SK-N-SH (cell line): Measurements from ENCODE around the gene TMEM184A. TPM values are rescaled to one million over a fixed set of nuclear protein-coding genes. Genes with fewer than 3 reads are reported as not detected.

ENCODE experiments used
- CTCF ChIA-PET: fragments of 300-600, 350-600 bp; formaldehyde crosslinking; extraction: SDS; loops from one replicate; lab custom pipeline; 2021; lab: Yijun Ruan, JAX
- POLR2A ChIA-PET: fragments of 350-600 bp; sonication (Branson Sonifier 250); formaldehyde crosslinking; extraction: SDS; loops from one replicate; lab custom pipeline; 2020; ENCODE audit warnings: antibody characterized with exemption, inconsistent platforms; lab: Yijun Ruan, JAX
- DNase-seq: peaks from one replicate; pipeline ENCODE4 v3.0.0; 2012
- H2AFZ ChIP-seq: fragments of 200-600 bp; sonication (generic); 2 replicates; pipeline ENCODE4 v1.8.1; 2016; ENCODE audit warnings: antibody characterized with exemption, mild to moderate bottlenecking, low read depth
- H3F3A ChIP-seq: fragments of 200-600 bp; sonication (generic); replicated peaks from 2 replicates; pipeline ENCODE3; 2016; ENCODE audit warnings: antibody characterized with exemption, mild to moderate bottlenecking; ENCODE audit not compliant: insufficient read depth
- H3K27ac ChIP-seq, 2 experiments: fragments of 200-500 bp in 1 of 2; fragments of 200-600 bp in 1 of 2; sonication (Bioruptor generic) in 1 of 2; sonication (generic), shearing (Covaris generic) in 1 of 2; 2 replicates each; pipeline versions ENCODE4 v1.5.1 to v1.6.1; 2014 to 2016; ENCODE audit warnings: low read depth in 2 of 2, inconsistent platforms in 1 of 2, low read length in 1 of 2, mild to moderate bottlenecking in 1 of 2, mixed read lengths in 1 of 2
- H3K27me3 ChIP-seq: fragments of 200-600 bp; sonication (generic), shearing (Covaris generic); 2 replicates; pipeline ENCODE4 v1.6.1; 2016; ENCODE audit warnings: mixed run types; ENCODE audit not compliant: insufficient read depth
- H3K36me3 ChIP-seq, 2 experiments: fragments of 200-500 bp in 1 of 2; fragments of 200-600 bp in 1 of 2; sonication (Bioruptor generic) in 1 of 2; sonication (generic) in 1 of 2; replicated peaks in 1 of 2; 2 replicates each; pipeline versions ENCODE3 to v1.5.1; 2014 to 2016; ENCODE audit warnings: low read length in 1 of 2, mild to moderate bottlenecking in 1 of 2; ENCODE audit not compliant: insufficient read depth in 2 of 2, control insufficient read depth in 1 of 2
- H3K4me1 ChIP-seq, 2 experiments: fragments of 200-500 bp in 1 of 2; fragments of 200-600 bp in 1 of 2; sonication (Bioruptor generic) in 1 of 2; sonication (generic), shearing (Covaris generic) in 1 of 2; 2 replicates each; pipeline versions ENCODE4 v1.5.1 to v1.6.1; 2014 to 2016; ENCODE audit warnings: low read depth in 1 of 2, low read length in 1 of 2, mixed run types in 1 of 2; ENCODE audit not compliant: insufficient read depth in 2 of 2, control insufficient read depth in 1 of 2
- H3K4me2 ChIP-seq: fragments of 200-600 bp; sonication (generic), shearing (Covaris generic); 2 replicates; pipeline ENCODE4 v1.6.1; 2017; ENCODE audit warnings: mixed run types
- H3K4me3 ChIP-seq, 2 experiments: fragments of 200-500 bp in 1 of 2; fragments of 200-600 bp in 1 of 2; sonication (Bioruptor generic) in 1 of 2; sonication (generic), shearing (Covaris generic) in 1 of 2; 2 replicates each; pipeline versions ENCODE4 v1.5.1 to v1.8.1; 2014 to 2016; ENCODE audit warnings: low read depth in 2 of 2, inconsistent platforms in 1 of 2, low read length in 1 of 2, mild to moderate bottlenecking in 1 of 2, mixed read lengths in 1 of 2, moderate library complexity in 1 of 2
- H3K79me2 ChIP-seq: fragments of 200-600 bp; sonication (generic); 2 replicates; pipeline ENCODE4 v1.8.1; 2017; ENCODE audit warnings: mild to moderate bottlenecking; ENCODE audit not compliant: insufficient read depth
- H3K9ac ChIP-seq: fragments of 200-600 bp; sonication (generic); 2 replicates; pipeline ENCODE4 v1.6.1; 2017; ENCODE audit warnings: mixed run types
- H3K9me2 ChIP-seq: fragments of 200-600 bp; sonication (generic); 2 replicates; pipeline ENCODE4 v1.6.1; 2017; ENCODE audit warnings: mixed run types
- H3K9me3 ChIP-seq: fragments of 200-600 bp; sonication (generic); 2 replicates; pipeline ENCODE4 v1.6.1; 2017; ENCODE audit warnings: mixed run types, mild to moderate bottlenecking, moderate library complexity
- H4K20me1 ChIP-seq: fragments of 200-600 bp; sonication (generic); 2 replicates; pipeline ENCODE4 v1.6.1; 2017; ENCODE audit warnings: mild to moderate bottlenecking, mixed run types; ENCODE audit not compliant: insufficient read depth
- CHD2 ChIP-seq: fragments of 150-350 bp; IDR thresholded peaks from 2 replicates; pipeline ENCODE4 v1.6.1; 2018; ENCODE audit warnings: low read length; ENCODE audit not compliant: partially characterized antibody
- FOSL2 ChIP-seq: IDR thresholded peaks from 2 replicates; pipeline ENCODE4 v1.4.0; 2012; ENCODE audit warnings: low read depth, mild to moderate bottlenecking, moderate library complexity, borderline replicate concordance
- FOXJ3 ChIP-seq: sonication (generic); formaldehyde crosslinking; IDR thresholded peaks from 2 replicates; pipeline ENCODE4 v1.5.1; 2020; ENCODE audit warnings: mild to moderate bottlenecking, missing genetic modification reagents
- GABPA ChIP-seq: IDR thresholded peaks from 2 replicates; pipeline ENCODE4 v1.4.0; 2012; ENCODE audit warnings: low read depth, mild to moderate bottlenecking
- JUND ChIP-seq: IDR thresholded peaks from 2 replicates; pipeline ENCODE4 v1.4.0; 2012
- POLR2AphosphoS5 ChIP-seq: IDR thresholded peaks from 2 replicates; pipeline ENCODE4 v1.6.1; 2012; ENCODE audit warnings: low read depth, low read length
- RAD21 ChIP-seq: IDR thresholded peaks from 2 replicates; pipeline ENCODE4 v1.6.1; 2012; ENCODE audit warnings: mild to moderate bottlenecking, low read length
- RCOR1 ChIP-seq: fragments of 150-350 bp; IDR thresholded peaks from 2 replicates; pipeline ENCODE4 v1.6.1; 2017; ENCODE audit warnings: antibody characterized with exemption, low read length
- RXRA ChIP-seq: IDR thresholded peaks from 2 replicates; pipeline ENCODE4 v1.4.0; 2012; ENCODE audit warnings: low read depth, mild to moderate bottlenecking, borderline replicate concordance
- SMC3 ChIP-seq: IDR thresholded peaks from 2 replicates; pipeline ENCODE4 v1.6.1; 2012; ENCODE audit warnings: low read depth, low read length, improper control_type of control experiment
- USF1 ChIP-seq: IDR thresholded peaks from 2 replicates; pipeline ENCODE4 v1.4.0; 2012; ENCODE audit warnings: low read depth, borderline replicate concordance
- ZBTB33 ChIP-seq: IDR thresholded peaks from 2 replicates; pipeline ENCODE4 v1.4.0; 2012; ENCODE audit warnings: low read depth, borderline replicate concordance
- WGBS: methylation state at CpG from one replicate; pipeline ENCODE4 v1.1.6; 2017; ENCODE audit warnings: low lambda C conversion rate; 5-methylcytosine and 5-hydroxymethylcytosine counted together
- polyA plus RNA-seq, 3 experiments: library from polyadenylated mRNA; depleted of rRNA; stranded (reverse); fragments of >200 nt; gene quantifications; 2 replicates each; pipeline ENCODE4 v1.2.3, GENCODE V29; 2012

Gene TMEM184A
- polyA plus RNA-seq, 1 of the 3 experiments (the other 2 are of a cell fraction) = 1.5 TPM

GRCh38 chr7:1602386-1602785 lies 46.4 kb upstream of the TMEM184A start:
- no peak overlapping the region for H3K9ac ChIP-seq
- TF ChIP-seq RCOR1 (no peak), USF1 (no peak), CHD2 (no peak), RAD21 (no peak)
- TF ChIP-seq, all 33 proteins: peak for 0
- no peak for DNase-seq
- Histone ChIP-seq H3K36me3 (no peaks in the 10 kb centered on the region), H3F3A (no peaks in the 10 kb centered on the region), H3K4me3 (no peak overlapping the region), H3K27me3 (peaks cover 26% of the 10 kb centered on the region), H3K4me1 (peaks cover 0 to 39% of the 10 kb centered on the region in 2 experiments; a peak in 1 of 4 replicates), H4K20me1 (no peaks in the 10 kb centered on the region), H3K27ac (no peak overlapping the region), H3K79me2 (no peaks in the 10 kb centered on the region), H3K4me2 (no peak overlapping the region), H3K9me2 (no peaks in the 10 kb centered on the region), H2AFZ (no peak overlapping the region), H3K9me3 (no peaks in the 10 kb centered on the region)
- ChIA-PET CTCF (no interaction called here), POLR2A (no interaction called here)
- 64% methylated on average over 9 of the region's 15 CpGs for WGBS

GRCh38 chr7:1601956-1602355 lies 46.0 kb upstream of the TMEM184A start:
- Histone ChIP-seq H3K9me3 (no peaks in the 10 kb centered on the region), H3K4me2 (no peak overlapping the region), H3F3A (no peaks in the 10 kb centered on the region), H3K9me2 (no peaks in the 10 kb centered on the region), H3K9ac (no peak overlapping the region), H3K27ac (no peak overlapping the region), H3K4me1 (peaks cover 0 to 43% of the 10 kb centered on the region in 2 experiments; a peak in 1 of 4 replicates), H3K79me2 (no peaks in the 10 kb centered on the region), H3K27me3 (peaks cover 30% of the 10 kb centered on the region), H2AFZ (no peak overlapping the region), H3K36me3 (no peaks in the 10 kb centered on the region), H4K20me1 (no peaks in the 10 kb centered on the region), H3K4me3 (no peak overlapping the region)
- POLR2A ChIA-PET = no interaction called here
- TF ChIP-seq POLR2AphosphoS5 (no peak), GABPA (no peak), RXRA (no peak), FOSL2 (no peak), RAD21 (no peak), ZBTB33 (no peak), SMC3 (no peak), USF1 (no peak), FOXJ3 (CRISPR knock-in tag) (no peak), JUND (no peak)
- CTCF ChIA-PET = no interaction called here
- 78% methylated on average over 20 of the region's 24 CpGs for WGBS
- peak; percentile 39 for DNase-seq
